HUES64 (cell line): Measurements from ENCODE around the gene GARIN5A.

ENCODE experiments used
- H3K27ac ChIP-seq: 2 replicates; pipeline ENCODE4 v1.7.0; 2013; ENCODE audit warnings: low read depth, low read length, inconsistent platforms
- H3K27me3 ChIP-seq: 2 replicates; pipeline ENCODE4 v1.6.1; 2013; ENCODE audit warnings: mild to moderate bottlenecking, low read length; ENCODE audit not compliant: insufficient read depth
- H3K36me3 ChIP-seq: 2 replicates; pipeline ENCODE4 v1.6.1; 2013; ENCODE audit warnings: mild to moderate bottlenecking, low read length; ENCODE audit not compliant: insufficient read depth
- H3K4me1 ChIP-seq: 2 replicates; pipeline ENCODE4 v1.6.1; 2013; ENCODE audit warnings: mild to moderate bottlenecking, low read length, moderate library complexity; ENCODE audit not compliant: insufficient read depth
- H3K4me3 ChIP-seq: 2 replicates; pipeline ENCODE4 v1.5.1; 2013; ENCODE audit warnings: mild to moderate bottlenecking, low read length, moderate library complexity
- H3K9ac ChIP-seq: 2 replicates; pipeline ENCODE4 v1.6.1; 2013; ENCODE audit warnings: mild to moderate bottlenecking, low read depth, low read length
- H3K9me3 ChIP-seq: 2 replicates; pipeline ENCODE4 v1.6.1; 2013; ENCODE audit warnings: low read depth, low read length; ENCODE audit not compliant: insufficient read depth
- WGBS: fragments of 150-250, 120-280 bp; methylation state at CpG from one replicate; pipeline ENCODE4 v1.1.7; 2013; ENCODE audit warnings: missing lambda C conversion rate; 5-methylcytosine and 5-hydroxymethylcytosine counted together

The GARIN5A gene

DNA sequence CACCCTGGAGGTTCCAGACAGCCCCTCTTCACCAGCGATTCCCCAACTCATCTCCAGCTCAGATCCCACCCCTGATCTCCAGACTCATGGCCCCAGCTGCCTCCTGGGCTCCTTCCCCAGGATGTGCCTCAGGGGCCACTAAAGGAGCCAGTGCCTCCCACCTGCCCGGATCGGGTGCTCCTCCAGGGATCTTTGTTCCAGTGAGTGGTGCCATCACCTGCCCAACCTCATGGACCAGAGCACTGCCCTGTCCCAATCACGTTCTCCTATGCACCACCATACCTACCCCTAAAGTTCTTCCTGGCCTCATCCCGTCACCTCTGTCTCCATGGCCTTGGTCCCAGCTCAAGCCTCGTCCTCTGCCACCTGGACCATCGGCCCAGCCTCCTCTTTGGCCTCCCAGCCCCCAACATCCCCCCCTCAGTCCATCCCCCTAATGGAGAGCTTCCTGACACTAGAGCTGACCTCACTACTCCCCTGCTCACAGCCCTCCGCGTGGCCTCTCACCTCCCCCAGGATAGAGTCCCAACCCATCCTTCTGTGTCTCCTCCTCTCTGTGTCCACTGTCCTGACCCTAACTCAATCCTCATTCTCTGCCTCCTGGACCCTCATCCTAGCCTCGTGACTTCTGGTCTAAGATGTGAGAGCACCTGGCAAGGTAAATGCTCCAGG lies 8.8 kb upstream of the GARIN5A start:
- Histone ChIP-seq H3K9me3 (peaks cover 25% of the 10 kb centered on the region), H3K9ac (no peak overlapping the region), H3K27ac (no peak overlapping the region), H3K4me1 (no peaks in the 10 kb centered on the region; the same call in 1 of the 2 replicates), H3K36me3 (peaks cover 22% of the 10 kb centered on the region), H3K27me3 (peaks cover 9% of the 10 kb centered on the region; the same call in 1 of the 2 replicates), H3K4me3 (no peak overlapping the region)
- 93% methylated on average over 10 of the region's 10 CpGs for WGBS

DNA sequence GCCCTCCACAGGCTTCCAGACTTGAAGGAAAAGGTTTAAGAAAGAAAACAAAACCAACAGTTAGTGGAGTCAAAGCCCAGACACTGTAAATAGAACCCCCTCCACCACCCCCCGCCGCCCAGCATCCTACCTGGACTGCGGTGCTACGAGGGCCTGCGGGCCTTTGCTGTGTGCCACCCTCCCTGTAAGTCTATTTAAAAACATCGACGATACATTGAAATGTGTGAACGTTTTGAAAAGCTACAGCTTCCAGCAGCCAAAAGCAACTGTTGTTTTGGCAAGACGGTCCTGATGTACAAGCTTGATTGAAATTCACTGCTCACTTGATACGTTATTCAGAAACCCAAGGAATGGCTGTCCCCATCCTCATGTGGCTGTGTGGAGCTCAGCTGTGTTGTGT lies 6.3 kb upstream of the GARIN5A start:
- 97% methylated on average over 10 of the region's 10 CpGs for WGBS
- Histone ChIP-seq H3K4me1 (no peaks in the 10 kb centered on the region), H3K27ac (no peak overlapping the region), H3K4me3 (no peak overlapping the region), H3K9ac (no peak overlapping the region), H3K36me3 (peaks cover 42% of the 10 kb centered on the region), H3K9me3 (peaks cover 31% of the 10 kb centered on the region), H3K27me3 (no peaks in the 10 kb centered on the region)

DNA sequence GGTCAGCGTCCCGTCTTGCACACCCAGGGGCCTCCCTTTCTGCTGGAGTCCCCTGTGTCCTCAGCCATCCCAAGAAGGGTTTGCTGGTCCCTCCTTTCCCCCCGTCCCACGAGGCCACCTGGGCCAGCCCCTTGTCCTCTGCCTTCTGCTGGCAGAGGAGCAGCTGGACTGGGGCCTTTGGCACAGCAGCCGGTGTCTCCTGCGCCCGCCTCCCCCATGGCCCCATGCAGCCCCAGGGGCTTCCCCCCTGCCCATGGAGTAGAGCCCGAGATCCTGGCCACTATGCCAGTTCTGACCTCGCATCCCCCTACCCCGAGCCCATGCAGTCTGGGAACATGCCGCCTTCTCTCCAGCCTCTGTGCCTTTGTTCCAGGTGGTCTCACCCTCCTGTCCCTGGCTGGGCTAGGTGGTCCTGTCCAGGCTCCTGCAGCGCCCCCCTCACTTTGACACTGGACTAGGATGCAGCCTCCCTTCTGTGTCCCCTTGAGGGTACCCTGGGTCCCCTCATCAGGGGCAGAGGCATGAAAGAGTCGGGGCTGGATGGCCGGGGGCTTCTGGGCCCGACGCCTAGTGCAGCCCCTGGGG lies 5.7 kb upstream of the GARIN5A start:
- 92% methylated on average over 16 of the region's 16 CpGs for WGBS
- Histone ChIP-seq H3K27me3 (no peaks in the 10 kb centered on the region), H3K9ac (no peak overlapping the region), H3K4me1 (no peaks in the 10 kb centered on the region), H3K4me3 (no peak overlapping the region), H3K27ac (no peak overlapping the region), H3K36me3 (peaks cover 44% of the 10 kb centered on the region), H3K9me3 (peaks cover 31% of the 10 kb centered on the region)

DNA sequence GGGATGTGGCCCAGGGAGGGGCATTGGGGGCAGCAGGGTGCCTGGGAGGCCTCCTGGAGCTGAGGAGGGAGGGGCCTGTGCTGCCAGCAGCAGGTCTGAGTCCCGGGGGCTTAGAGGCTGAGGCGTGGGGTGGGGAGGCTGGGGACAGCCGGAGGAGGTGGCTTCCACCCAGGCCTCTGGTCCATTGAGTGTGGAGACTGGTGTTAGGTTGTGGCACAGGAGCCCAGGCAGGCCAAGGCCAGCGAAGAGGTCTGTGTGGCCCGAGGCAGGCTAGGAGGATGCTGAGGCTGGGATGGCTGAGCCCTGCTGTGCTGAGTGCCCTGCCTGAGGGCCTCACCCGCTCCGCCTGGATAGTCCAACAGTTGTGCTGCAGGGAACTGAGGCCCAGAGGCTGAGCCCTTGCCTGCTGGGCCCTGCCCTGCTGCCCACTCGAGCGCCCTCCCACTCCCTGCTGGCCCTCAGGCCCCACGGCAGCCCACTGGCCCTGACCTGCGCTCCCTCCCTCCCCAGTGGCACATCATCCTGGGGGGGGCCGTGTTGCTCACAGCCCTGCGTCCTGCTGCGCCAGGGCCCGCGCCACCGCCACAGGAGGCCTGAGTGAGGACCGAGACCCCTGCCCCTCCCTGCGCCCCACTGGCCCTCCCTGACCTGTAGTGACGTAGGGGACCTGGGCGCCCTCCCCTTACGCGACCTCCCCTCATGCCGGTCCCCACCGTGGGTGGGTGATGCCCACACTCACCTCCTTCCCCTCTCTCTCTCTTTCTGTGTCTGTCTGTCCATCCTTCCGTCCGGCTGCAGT lies 4.9 kb upstream of the GARIN5A start:
- Histone ChIP-seq H3K9ac (no peak overlapping the region), H3K4me1 (no peaks in the 10 kb centered on the region), H3K27me3 (no peaks in the 10 kb centered on the region), H3K9me3 (peaks cover 25% of the 10 kb centered on the region), H3K36me3 (peaks cover 44% of the 10 kb centered on the region), H3K4me3 (no peak overlapping the region), H3K27ac (no peak overlapping the region)
- WGBS, result 93% methylated on average over 27 of the region's 27 CpGs

DNA sequence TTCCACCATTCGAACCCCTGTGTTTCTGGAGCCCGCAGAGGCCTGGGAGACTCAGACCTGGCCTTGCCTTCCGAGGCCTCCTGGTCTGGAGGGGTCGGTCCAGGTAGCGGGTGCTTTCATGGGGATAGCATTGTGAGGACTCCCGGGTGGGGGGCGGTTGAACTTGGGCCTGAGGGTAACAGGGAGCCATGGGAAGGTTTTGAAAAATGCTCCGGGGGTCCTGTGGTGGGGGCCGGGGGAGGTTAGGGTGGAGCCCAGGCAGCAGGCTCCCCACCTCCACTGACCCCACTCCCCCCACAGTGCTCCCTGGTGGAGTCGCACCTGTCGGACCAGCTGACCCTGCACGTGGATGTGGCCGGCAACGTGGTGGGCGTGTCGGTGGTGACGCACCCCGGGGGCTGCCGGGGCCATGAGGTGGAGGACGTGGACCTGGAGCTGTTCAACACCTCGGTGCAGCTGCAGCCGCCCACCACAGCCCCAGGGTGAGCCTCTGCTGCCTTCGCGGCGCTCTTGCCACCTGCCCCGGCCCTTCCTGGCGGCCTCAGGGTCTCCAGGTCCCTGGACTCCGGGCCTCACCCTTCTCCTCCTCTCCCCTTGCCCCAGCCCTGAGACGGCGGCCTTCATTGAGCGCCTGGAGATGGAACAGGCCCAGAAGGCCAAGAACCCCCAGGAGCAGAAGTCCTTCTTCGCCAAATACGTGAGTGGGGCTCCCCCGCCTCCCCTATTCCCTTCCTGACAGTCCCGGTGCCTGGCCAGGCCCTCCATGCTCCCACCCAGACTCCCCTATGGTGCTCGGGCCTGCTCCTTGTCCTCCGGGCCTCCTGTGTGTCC lies 3.8 kb upstream of the GARIN5A start:
- H3K9me3 ChIP-seq, result peaks cover 15% of the 10 kb centered on the region
- H3K36me3 ChIP-seq, result peaks cover 44% of the 10 kb centered on the region
- H3K27ac ChIP-seq, result no peak overlapping the region
- 94% methylated on average over 36 of the region's 37 CpGs for WGBS
- H3K4me3 ChIP-seq, result no peak overlapping the region
- H3K27me3 ChIP-seq, result no peaks in the 10 kb centered on the region
- no peaks in the 10 kb centered on the region for H3K4me1 ChIP-seq
- no peak overlapping the region for H3K9ac ChIP-seq

DNA sequence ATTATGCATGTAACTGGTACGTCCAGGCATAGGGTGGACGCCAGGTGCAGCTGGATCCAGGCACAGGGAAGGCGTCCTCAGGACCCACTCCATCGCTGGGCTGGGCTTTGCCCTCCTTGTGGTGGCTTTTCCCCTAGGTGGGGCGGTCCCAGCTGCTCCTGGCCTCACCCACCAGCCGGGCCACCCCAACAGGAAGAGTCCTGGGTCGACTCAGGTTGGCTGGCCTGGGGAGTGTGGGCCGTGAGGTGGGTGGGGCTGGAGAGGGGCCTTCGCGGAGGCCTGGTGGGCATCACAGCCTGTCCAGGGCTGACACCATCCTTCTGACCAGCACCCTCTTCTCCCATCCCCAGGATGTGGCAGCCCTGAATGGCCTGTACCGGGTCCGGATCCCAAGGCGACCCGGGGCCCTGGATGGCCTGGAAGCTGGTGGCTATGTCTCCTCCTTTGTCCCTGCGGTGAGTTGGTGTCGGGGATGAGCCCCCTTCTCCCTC lies 3.2 kb upstream of the GARIN5A start:
- Histone ChIP-seq H3K9me3 (peaks cover 8% of the 10 kb centered on the region; the same call in 1 of the 2 replicates), H3K36me3 (peaks cover 44% of the 10 kb centered on the region), H3K4me1 (no peaks in the 10 kb centered on the region), H3K4me3 (no peak overlapping the region), H3K27me3 (no peaks in the 10 kb centered on the region), H3K9ac (no peak overlapping the region), H3K27ac (no peak overlapping the region)
- 93% methylated on average over 16 of the region's 16 CpGs for WGBS

DNA sequence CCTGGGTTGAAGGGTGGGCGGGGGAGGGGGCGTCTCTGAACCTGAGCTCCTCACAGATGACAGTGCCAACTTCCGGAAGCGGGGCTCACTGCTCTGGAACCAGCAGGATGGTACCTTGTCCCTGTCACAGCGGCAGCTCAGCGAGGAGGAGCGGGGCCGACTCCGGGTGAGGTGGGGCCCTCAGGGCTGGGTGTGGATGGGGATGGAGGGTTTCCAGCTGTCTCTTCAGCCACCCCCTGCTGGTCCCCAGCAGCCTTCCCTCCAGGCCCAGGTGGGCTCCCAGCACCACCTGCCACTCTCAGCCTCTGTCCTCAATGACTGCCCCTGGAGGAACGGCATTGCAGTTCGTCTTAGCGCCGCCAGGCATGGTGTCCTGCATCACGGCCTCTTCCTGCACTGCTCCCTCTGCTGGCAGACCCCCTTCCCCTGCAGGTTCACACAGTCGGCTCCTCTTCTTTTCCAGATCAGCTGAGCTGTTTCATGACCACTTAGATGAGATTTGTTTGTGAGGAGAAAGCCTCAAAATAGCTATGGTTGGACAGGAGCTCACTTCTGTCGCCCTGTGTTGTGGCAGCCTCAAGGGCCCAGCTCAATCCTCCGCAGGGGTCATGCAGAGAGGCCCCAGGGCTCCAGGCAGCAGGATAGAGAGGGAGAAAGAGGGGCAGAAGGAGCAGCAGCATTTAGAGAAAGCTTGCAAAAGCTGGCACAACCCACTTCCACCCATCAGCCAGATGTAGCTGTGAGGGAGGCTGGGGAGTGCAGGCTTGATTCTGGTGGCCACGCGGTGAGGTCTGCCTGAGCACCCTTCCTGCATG lies 2.5 kb upstream of the GARIN5A start:
- WGBS, result 89% methylated on average over 19 of the region's 19 CpGs
- Histone ChIP-seq H3K27me3 (no peaks in the 10 kb centered on the region), H3K27ac (no peak overlapping the region), H3K36me3 (peaks cover 44% of the 10 kb centered on the region), H3K4me1 (no peaks in the 10 kb centered on the region), H3K4me3 (no peak overlapping the region), H3K9me3 (peaks cover 6% of the 10 kb centered on the region; the same call in 1 of the 2 replicates), H3K9ac (no peak overlapping the region)

DNA sequence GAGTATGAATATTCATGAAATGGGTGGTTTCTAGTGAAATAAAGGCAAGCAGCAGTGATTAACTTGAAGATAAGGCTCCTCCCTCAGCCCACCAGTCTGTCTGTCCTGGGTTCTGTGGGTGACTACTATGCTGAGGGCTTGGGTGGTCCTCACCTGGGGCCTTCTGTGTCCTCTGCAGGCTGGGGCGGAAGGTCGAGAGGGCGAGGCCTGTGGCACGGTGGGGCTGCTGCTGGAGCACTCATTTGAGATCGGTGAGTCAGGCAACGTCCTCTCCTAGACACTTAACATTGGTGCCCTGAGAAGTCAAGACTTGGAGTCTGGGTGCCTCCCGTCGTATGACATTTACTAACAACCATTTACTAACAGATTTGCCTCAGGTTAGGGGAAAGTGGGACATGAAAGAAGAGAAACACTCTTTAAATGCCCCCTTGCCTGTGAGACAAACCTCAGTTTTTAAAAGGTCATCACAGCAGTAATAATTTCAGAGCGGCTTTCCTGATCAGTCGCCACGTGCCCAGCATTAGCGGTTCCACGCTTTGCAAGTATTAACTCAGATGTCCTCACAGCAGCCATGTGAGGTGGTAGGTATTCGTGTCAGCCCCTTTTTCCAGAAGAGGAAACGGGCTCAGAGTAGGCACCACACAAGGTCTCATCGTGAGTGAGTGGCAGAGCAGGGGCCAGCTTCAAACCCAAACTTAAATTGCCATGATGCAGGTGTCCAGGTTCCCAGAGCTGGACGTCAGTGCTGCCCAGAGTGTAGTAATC lies 1.3 kb upstream of the GARIN5A start:
- no peak overlapping the region for H3K27ac ChIP-seq
- peaks cover 6% of the 10 kb centered on the region; the same call in 1 of the 2 replicates for H3K9me3 ChIP-seq
- H3K4me1 ChIP-seq, result no peaks in the 10 kb centered on the region
- WGBS, result 96% methylated on average over 17 of the region's 17 CpGs
- no peak overlapping the region for H3K9ac ChIP-seq
- H3K4me3 ChIP-seq, result 0 out of 2 replicates have a peak overlapping the region, but pooled peaks have one; percentile 93
- H3K27me3 ChIP-seq, result no peaks in the 10 kb centered on the region
- H3K36me3 ChIP-seq, result peaks cover 40% of the 10 kb centered on the region

DNA sequence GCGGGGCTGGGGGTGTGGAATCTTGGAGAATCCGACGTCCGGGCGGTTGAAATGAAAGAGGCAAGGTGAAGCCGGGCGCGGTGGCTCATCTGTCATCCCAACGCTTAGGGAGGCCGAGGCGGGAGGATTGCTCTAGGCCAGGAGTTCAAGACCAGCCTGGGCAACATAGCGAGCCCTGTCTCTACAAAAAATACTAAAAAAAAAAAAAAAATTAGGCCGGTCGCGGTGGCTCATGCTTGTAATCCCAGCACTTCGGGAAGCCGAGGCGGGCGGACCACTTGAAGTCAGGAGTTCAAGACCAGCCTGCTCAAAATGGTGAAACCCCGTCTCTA lies 225 bp upstream of the GARIN5A start:
- Histone ChIP-seq H3K9ac (peak overlapping the region; percentile 93), H3K4me1 (no peaks in the 10 kb centered on the region), H3K27ac (no peak overlapping the region), H3K27me3 (no peaks in the 10 kb centered on the region), H3K36me3 (peaks cover 35% of the 10 kb centered on the region), H3K9me3 (peaks cover 7% of the 10 kb centered on the region), H3K4me3 (peak overlapping the region; percentile 93)
- WGBS, result 19% methylated on average over 20 of the region's 20 CpGs
